GM12878 (cell line): ENCODE data around the gene KLKB1. TPM values are rescaled to one million over a fixed set of nuclear protein-coding genes. Genes with fewer than 3 reads are reported as not detected.

Experiments used
- ATAC-seq: fragments of 200-7000 bp; cut with Tn5 transposase; 3 replicates; pipeline ENCODE4 v1.9.1; 2020; ENCODE audit warnings: mild to moderate bottlenecking, moderate library complexity
- BruUV-seq: library from RNA; stranded (reverse); fragments of 400-500 nt; replicated peaks from 2 replicates; lab custom pipeline; 2021; lab: Mats Ljungman, UMichigan
- CTCF ChIA-PET: fragments of 300-600 bp; sonication (Branson Sonifier 250); formaldehyde crosslinking; extraction: SDS; loops from one replicate; lab custom pipeline; 2021; ENCODE audit warnings: inconsistent platforms; lab: Yijun Ruan, JAX
- POLR2A ChIA-PET: fragments of 350-600 bp; formaldehyde crosslinking; extraction: SDS; loops from one replicate; lab custom pipeline; 2021; ENCODE audit warnings: inconsistent platforms; lab: Charles Lee
- RAD21 ChIA-PET: fragments of 300-600 bp; sonication (Branson Sonifier 250); formaldehyde crosslinking; loops from one replicate; lab custom pipeline; 2023; ENCODE audit warnings: antibody characterized with exemption; ENCODE audit not compliant: unreplicated experiment; lab: Charles Lee
- SMC1A ChIA-PET: fragments of 300-600 bp; sonication (Branson Sonifier 250); formaldehyde crosslinking; loops from one replicate; lab custom pipeline; 2023; ENCODE audit not compliant: unreplicated experiment, uncharacterized antibody; lab: Charles Lee
- DNase-seq: peaks from one replicate; pipeline ENCODE4 v3.0.0-alpha.2; 2011; ENCODE audit warnings: low read depth, low spot score
- FAIRE-seq: peaks from 3 replicates; lab custom pipeline; 2011; peaks lifted over from hg19 to GRCh38; lab: Jason Lieb, UNC
- H2AFZ ChIP-seq: 2 replicates; pipeline ENCODE4 v1.6.0; 2011; ENCODE audit warnings: low read depth, low read length, control low read depth; ENCODE audit not compliant: control insufficient read depth
- H3K27ac ChIP-seq: 2 replicates; pipeline ENCODE4 v1.5.1; 2011; ENCODE audit warnings: control low read depth; ENCODE audit not compliant: control insufficient read depth, insufficient read depth
- H3K27me3 ChIP-seq, 2 experiments: replicated peaks in 1 of 2; 2 replicates each; pipeline versions ENCODE4 v1.6.0 to v1.6.1; 2011; ENCODE audit warnings: low read length in 1 of 2; ENCODE audit not compliant: control insufficient read depth in 2 of 2, insufficient read depth in 2 of 2
- H3K36me3 ChIP-seq, 2 experiments: 2 replicates each; pipeline ENCODE4 v1.5.1; 2011; ENCODE audit warnings: low read length in 1 of 2; ENCODE audit not compliant: control insufficient read depth in 2 of 2, insufficient read depth in 2 of 2
- H3K4me1 ChIP-seq: 2 replicates; pipeline ENCODE4 v1.6.1; 2011; ENCODE audit warnings: mild to moderate bottlenecking, low read length, moderate library complexity, mixed read lengths; ENCODE audit not compliant: control insufficient read depth, insufficient read depth
- H3K4me2 ChIP-seq: 2 replicates; pipeline ENCODE4 v1.6.0; 2011; ENCODE audit warnings: control low read depth; ENCODE audit not compliant: control insufficient read depth, insufficient read depth
- H3K4me3 ChIP-seq: fragments of 200-600 bp; sonication (generic); 2 replicates; pipeline ENCODE4 v1.5.1; 2016
- H3K79me2 ChIP-seq: 2 replicates; pipeline ENCODE4 v1.6.0; 2011; ENCODE audit warnings: low read length; ENCODE audit not compliant: control insufficient read depth, insufficient read depth
- H3K9ac ChIP-seq: 2 replicates; pipeline ENCODE4 v1.8.0; 2011; ENCODE audit warnings: low read length, control low read depth, mixed read lengths; ENCODE audit not compliant: control insufficient read depth, insufficient read depth
- H3K9me3 ChIP-seq: replicated peaks from 3 replicates; pipeline ENCODE4 v1.5.1; 2011; ENCODE audit warnings: mild to moderate bottlenecking, low read length; ENCODE audit not compliant: control insufficient read depth, insufficient read depth
- H4K20me1 ChIP-seq: 2 replicates; pipeline ENCODE4 v1.6.0; 2011; ENCODE audit not compliant: control insufficient read depth, insufficient read depth
- E2F4 ChIP-seq: IDR thresholded peaks from 2 replicates; pipeline ENCODE4 v1.6.1; 2012; ENCODE audit warnings: low read depth, low read length, improper control_type of control experiment
- ESRRA ChIP-seq: IDR thresholded peaks from 2 replicates; pipeline ENCODE4 v1.6.1; 2012; ENCODE audit warnings: mild to moderate bottlenecking, low read length, improper control_type of control experiment
- HDAC2 ChIP-seq: fragments of 200-600 bp; sonication (generic); IDR thresholded peaks from 2 replicates; pipeline ENCODE4 v1.6.1; 2017
- HSF1 ChIP-seq: fragments of 150-350 bp; IDR thresholded peaks from 2 replicates; pipeline ENCODE4 v1.6.1; 2014; ENCODE audit warnings: mild to moderate bottlenecking, low read depth, low read length
- RCOR1 ChIP-seq: conservative IDR thresholded peaks from 2 replicates; pipeline ENCODE4 v1.6.1; 2012; ENCODE audit warnings: low read depth, low read length, improper control_type of control experiment
- RUNX3 ChIP-seq: IDR thresholded peaks from 2 replicates; pipeline ENCODE4 v1.6.1; 2012; ENCODE audit warnings: low read length, inconsistent platforms
- SPI1 ChIP-seq: IDR thresholded peaks from 2 replicates; pipeline ENCODE4 v1.6.1; 2011; ENCODE audit warnings: low read depth, mild to moderate bottlenecking, low read length, moderate library complexity, borderline replicate concordance; ENCODE audit not compliant: insufficient read depth
- TCF3 ChIP-seq: IDR thresholded peaks from 2 replicates; pipeline ENCODE4 v1.6.1; 2012; ENCODE audit warnings: low read depth, mild to moderate bottlenecking, low read length, borderline replicate concordance; ENCODE audit not compliant: insufficient read depth
- WGBS: methylation state at CpG from one replicate; pipeline ENCODE4 v1.1.6; 2016; ENCODE audit warnings: low lambda C conversion rate; ENCODE audit not compliant: insufficient replicate concordance, insufficient coverage; ENCODE audit errors: missing lambda C conversion rate; 5-methylcytosine and 5-hydroxymethylcytosine counted together
- in situ Hi-C: fragments of 300-500 bp; cut with MboI; formaldehyde crosslinking; loops from 9 replicates; pipeline ENCODE4 v1.14.3; 2018; ENCODE audit warnings: mixed read lengths
- intact Hi-C: fragments of 100-400 bp; cut with micrococcal nuclease; formaldehyde crosslinking; loops from one replicate; pipeline ENCODE4 v1.14.2; 2022; ENCODE audit not compliant: unreplicated experiment
- polyA plus RNA-seq, 11 experiments: library from polyadenylated mRNA; depleted of rRNA in 4 of 11; unstranded in 6 of 11; stranded (reverse) in 5 of 11; fragments of >200 nt; fragmentation: Nextera tagmentation in 4 of 11; fragmentation: Illumina TruSeq in 1 of 11; extraction: Ambion mirVana in 4 of 11; extraction: Trizol in 1 of 11; gene quantifications; 1 replicate in 1 of 11; 2 replicates in 10 of 11; pipeline versions ENCODE4 v1.2.1 to v1.2.3, GENCODE V29; 2011 to 2016; ENCODE audit warnings: inconsistent platforms in 2 of 11, missing spikeins in 2 of 11, low read depth in 1 of 11
- total RNA-seq, 4 experiments: library from RNA; depleted of rRNA in 3 of 4; stranded (reverse); fragments of >200 nt in 3 of 4; fragmentation: Illumina TruSeq in 1 of 4; extraction: Trizol in 1 of 4; gene quantifications; 2 replicates each; pipeline versions ENCODE4 v1.2.1 to v1.2.3, GENCODE V29; 2013 to 2021

The KLKB1 gene
- total and polyA plus RNA-seq, 10 of the 15 experiments (the other 5 are each of a cell fraction or from before 2014, with no cell fraction given): 0.04 TPM; not detected in 9

GRCh38 chr4:186243331-186243730 lies 16.0 kb downstream of the KLKB1 start:
- in situ Hi-C loops: no loop called here
- no peak for ATAC-seq
- RAD21 ChIA-PET: no interaction called here

GRCh38 chr4:186244835-186245234 lies 17.5 kb downstream of the KLKB1 start:
- no peak overlapping the region for H3K4me3 ChIP-seq
- H3K79me2 ChIP-seq: no peaks in the 10 kb centered on the region
- intact Hi-C loops: no loop called here
- ATAC-seq: no peak
- H3K27ac ChIP-seq: no peak overlapping the region
- ChIA-PET RAD21 (no interaction called here), SMC1A (no interaction called here), POLR2A (no interaction called here), CTCF (no interaction called here)
- no peak overlapping the region for H2AFZ ChIP-seq
- no peaks in the 10 kb centered on the region for H3K4me1 ChIP-seq
- DNase-seq: no peak
- no peak overlapping the region for H3K9ac ChIP-seq
- no peaks in the 10 kb centered on the region for H3K9me3 ChIP-seq
- H4K20me1 ChIP-seq: no peaks in the 10 kb centered on the region
- no peak for FAIRE-seq
- H3K4me2 ChIP-seq: no peak overlapping the region
- BruUV-seq: no TSS peak
- no peak for TF ChIP-seq ESRRA
- no peak for TF ChIP-seq RUNX3
- TF ChIP-seq RCOR1: no peak
- TF ChIP-seq HDAC2: no peak
- TF ChIP-seq TCF3: no peak
- no peak for TF ChIP-seq E2F4
- no peak for TF ChIP-seq SPI1
- H3K27me3 ChIP-seq: no peaks in the 10 kb centered on the region; a peak in 1 of 4 replicates
- no peaks in the 10 kb centered on the region for H3K36me3 ChIP-seq
- in situ Hi-C loops: no loop called here
- WGBS: 11% methylated on average over 5 of the region's 5 CpGs

More at GRCh38 chr4:186243331-186243730, 16.0 kb downstream of the KLKB1 start:
- ChIA-PET SMC1A (interaction anchor here (0.7 kb wide), 1 partner anchor 11 kb away, joined by 3 read pairs; no protein-coding TSS in a partner anchor), POLR2A (no interaction called here), CTCF (no interaction called here)
- Histone ChIP-seq H3K9me3 (no peaks in the 10 kb centered on the region), H3K27me3 (no peaks in the 10 kb centered on the region), H3K36me3 (no peaks in the 10 kb centered on the region), H3K27ac (no peak overlapping the region), H2AFZ (no peak overlapping the region), H3K4me2 (no peak overlapping the region), H4K20me1 (no peaks in the 10 kb centered on the region), H3K4me3 (no peak overlapping the region), H3K79me2 (no peaks in the 10 kb centered on the region), H3K4me1 (no peaks in the 10 kb centered on the region), H3K9ac (no peak overlapping the region)
- TF ChIP-seq HSF1: no peak
- intact Hi-C loops: no loop called here
- DNase-seq: no peak
- FAIRE-seq: no peak
- BruUV-seq: no TSS peak
- 57% methylated on average over 2 of the region's 2 CpGs for WGBS
